ENCODE measurements around the gene KIAA0408. TPM values are rescaled to one million over a fixed set of nuclear protein-coding genes. Genes with fewer than 3 reads are reported as not detected.

Gene KIAA0408
- total and polyA plus RNA-seq, 2 donors from 2014 or later = 0.47 to 2.7 TPM

GRCh38 chr6:127486934-127487333 is 27.7 kb upstream of the KIAA0408 start:
- H3K27ac ChIP-seq (ENCODE audit: low read depth in 2 of 2, low read length in 2 of 2) = no peak overlapping the region
- intact Hi-C loops (cut with DNase I) = no loop called here
- no peaks in the 10 kb centered on the region for H3K9me3 ChIP-seq (ENCODE audit: control insufficient read depth in 2 of 3, insufficient read depth in 1 of 3, low read length in 3 of 3)
- FAIRE-seq (no peak), DNase-seq (no peak)
- H3K4me3 ChIP-seq (ENCODE audit: low read length in 3 of 3) = no peak overlapping the region
- H3K27me3 ChIP-seq (ENCODE audit: control insufficient read depth, insufficient read depth, low read length) = no peaks in the 10 kb centered on the region
- TF ChIP-seq CTCF (IDR thresholded peaks at IDR 0.05; ENCODE audit: borderline replicate concordance, extremely low read depth, insufficient read depth) = no peak
- H3K36me3 ChIP-seq (ENCODE audit: control insufficient read depth in 2 of 3, insufficient read depth in 3 of 3, low read length in 3 of 3) = no peaks in the 10 kb centered on the region
- H3K9ac ChIP-seq (ENCODE audit: low read length in 3 of 3) = no peak overlapping the region
- peaks cover 0 to 4% (median 0%) of the 10 kb centered on the region in 3 donors for H3K4me1 ChIP-seq (ENCODE audit: control insufficient read depth in 2 of 3, insufficient read depth in 2 of 3, low read depth in 1 of 3, low read length in 3 of 3)

GRCh38 chr6:127484212-127484863 is 25.1 kb upstream of the KIAA0408 start:
- DNase-seq (no peak), FAIRE-seq (no peak)
- no peak for TF ChIP-seq CTCF (IDR thresholded peaks at IDR 0.05; ENCODE audit: borderline replicate concordance, extremely low read depth, insufficient read depth)
- Histone ChIP-seq H3K27me3 (ENCODE audit: control insufficient read depth, insufficient read depth, low read length) (no peaks in the 10 kb centered on the region), H3K9ac (ENCODE audit: low read length in 3 of 3) (no peak overlapping the region), H3K9me3 (ENCODE audit: control insufficient read depth in 2 of 3, insufficient read depth in 1 of 3, low read length in 3 of 3) (no peaks in the 10 kb centered on the region), H3K4me3 (ENCODE audit: low read length in 3 of 3) (peak overlapping the region in 2 of 3 donors; percentile 39 to 51), H3K4me1 (ENCODE audit: control insufficient read depth in 2 of 3, insufficient read depth in 2 of 3, low read depth in 1 of 3, low read length in 3 of 3) (peaks cover 0 to 4% (median 0%) of the 10 kb centered on the region in 3 donors), H3K36me3 (ENCODE audit: control insufficient read depth in 2 of 3, insufficient read depth in 3 of 3, low read length in 3 of 3) (no peaks in the 10 kb centered on the region), H3K27ac (ENCODE audit: low read depth in 2 of 2, low read length in 2 of 2) (no peak overlapping the region)
- intact Hi-C loops (cut with DNase I) = no loop called here

GRCh38 chr6:127483399-127484055 is 24.3 kb upstream of the KIAA0408 start:
- no peak overlapping the region for H3K27ac ChIP-seq (ENCODE audit: low read depth in 2 of 2, low read length in 2 of 2)
- no peak for TF ChIP-seq CTCF (IDR thresholded peaks at IDR 0.05; ENCODE audit: borderline replicate concordance, extremely low read depth, insufficient read depth)

More at GRCh38 chr6:127483399-127484055, 24.3 kb upstream of the KIAA0408 start:
- Histone ChIP-seq H3K9ac (ENCODE audit: low read length in 3 of 3) (no peak overlapping the region), H3K4me3 (ENCODE audit: low read length in 3 of 3) (peak overlapping the region in 2 of 3 donors; percentile 39 to 51), H3K4me1 (ENCODE audit: control insufficient read depth in 2 of 3, insufficient read depth in 2 of 3, low read depth in 1 of 3, low read length in 3 of 3) (peaks cover 0 to 4% (median 0%) of the 10 kb centered on the region in 3 donors), H3K27me3 (ENCODE audit: control insufficient read depth, insufficient read depth, low read length) (no peaks in the 10 kb centered on the region), H3K9me3 (ENCODE audit: control insufficient read depth in 2 of 3, insufficient read depth in 1 of 3, low read length in 3 of 3) (no peaks in the 10 kb centered on the region), H3K36me3 (ENCODE audit: control insufficient read depth in 2 of 3, insufficient read depth in 3 of 3, low read length in 3 of 3) (no peaks in the 10 kb centered on the region)
- FAIRE-seq (no peak), DNase-seq (peak in 1 of 5 donors; percentile 14)
- intact Hi-C loops (cut with DNase I) = no loop called here

Data from kidney (tissue), 14 donors.